ENCODE measurements around the gene CHTF8.
"Not testable (repeated sequence)": the region's sequence is repeated elsewhere in the genome, so short reads cannot be mapped to it uniquely, and the experiment has no call there.

The CHTF8 gene

DNA sequence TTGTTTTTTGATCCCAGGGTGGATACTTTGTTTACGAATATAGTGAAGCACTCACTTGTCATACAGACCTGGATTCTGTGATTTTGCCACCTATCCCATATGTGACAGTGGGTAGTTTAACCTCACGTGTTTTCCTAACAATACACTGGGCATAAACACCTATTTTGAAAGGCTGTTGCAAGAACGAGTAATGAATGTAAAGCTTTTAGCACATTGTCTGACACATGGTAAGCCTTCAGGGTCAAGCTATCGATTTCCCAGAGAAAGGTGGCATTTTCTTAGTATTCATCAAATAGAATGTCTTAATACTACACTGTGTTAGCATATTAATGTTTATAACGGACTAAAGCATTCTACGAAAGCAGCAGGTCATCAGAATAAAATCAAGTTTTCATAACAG, 1.9 kb downstream of the CHTF8 start:
- Mint-ChIP-seq H3K27me3 (no peaks in the 10 kb centered on the region), H3K36me3 (ENCODE audit: insufficient read depth) (peaks cover 34% of the 10 kb centered on the region), H3K4me3 (peak overlapping the region; percentile 87), H3K9me3 (no peaks in the 10 kb centered on the region), H3K27ac (ENCODE audit: low read depth) (peak overlapping the region; percentile 87), H3K4me1 (peaks cover 45% of the 10 kb centered on the region)
- ATAC-seq (replicated peaks; ENCODE audit: extremely low read depth, poor library complexity, severe bottlenecking): no peak
- DNase-seq (ENCODE audit: low spot score in 2 of 2): no peak

DNA sequence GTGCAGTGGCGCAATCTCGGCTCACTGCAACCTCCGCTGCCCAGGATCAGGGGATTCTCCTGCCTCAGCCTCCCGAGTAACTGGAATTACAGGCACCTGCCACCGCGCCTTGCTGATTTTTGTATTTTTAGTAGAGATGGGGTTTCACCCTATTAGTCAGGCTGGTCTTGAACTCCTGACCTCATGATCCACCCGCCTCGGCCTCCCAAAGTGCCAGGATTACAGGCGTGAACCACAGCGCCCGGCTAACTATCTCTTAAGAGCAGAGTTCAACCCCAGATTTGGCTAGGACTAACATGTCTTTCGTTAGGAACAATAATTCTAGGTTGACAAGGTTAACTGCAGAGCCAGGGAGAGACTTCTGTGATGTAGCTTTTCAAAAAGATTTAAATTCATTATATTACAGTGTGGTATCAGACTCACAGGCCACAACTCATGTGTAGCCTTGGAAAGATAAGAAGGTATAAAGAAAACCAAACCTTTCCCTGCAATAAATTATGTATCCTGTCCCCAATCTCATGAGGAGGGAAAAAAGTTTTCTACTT, 4.3 kb downstream of the CHTF8 start:
- H3K4me1 Mint-ChIP-seq: peaks cover 43% of the 10 kb centered on the region
- ATAC-seq (replicated peaks; ENCODE audit: extremely low read depth, poor library complexity, severe bottlenecking) (no peak), DNase-seq (ENCODE audit: low spot score in 2 of 2) (no peak)
- H3K36me3 Mint-ChIP-seq (ENCODE audit: insufficient read depth): peaks cover 30% of the 10 kb centered on the region
- no peak overlapping the region for H3K4me3 Mint-ChIP-seq
- H3K9me3 Mint-ChIP-seq: no peaks in the 10 kb centered on the region
- no peaks in the 10 kb centered on the region for H3K27me3 Mint-ChIP-seq
- H3K27ac Mint-ChIP-seq (ENCODE audit: low read depth): no peak overlapping the region

DNA sequence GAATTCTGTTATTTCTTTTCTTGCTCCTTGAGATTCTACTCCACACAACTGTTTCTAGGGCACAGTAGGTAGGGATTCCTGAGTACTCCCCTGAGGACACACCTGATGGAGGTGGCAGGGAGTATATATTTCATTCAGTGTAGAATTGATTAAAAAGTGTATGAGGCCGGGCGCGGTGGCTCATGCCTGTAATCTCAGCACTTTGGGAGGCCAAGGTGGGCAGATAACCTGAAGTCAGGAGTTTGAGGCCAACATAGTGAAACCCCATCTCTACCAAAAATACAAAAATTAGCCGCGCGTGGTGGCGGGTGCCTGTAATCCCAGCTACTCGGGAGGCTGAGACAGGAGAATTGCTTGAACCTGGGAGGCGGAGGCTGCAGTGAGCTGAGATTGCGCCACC, 5.6 kb downstream of the CHTF8 start:
- peak overlapping the region; percentile 44 for H3K27ac Mint-ChIP-seq (ENCODE audit: low read depth)
- H3K4me1 Mint-ChIP-seq: peaks cover 37% of the 10 kb centered on the region
- H3K9me3 Mint-ChIP-seq; H3K27me3 Mint-ChIP-seq; DNase-seq (ENCODE audit: low spot score in 2 of 2); ATAC-seq (replicated peaks; ENCODE audit: extremely low read depth, poor library complexity, severe bottlenecking); H3K4me3 Mint-ChIP-seq: not testable (repeated sequence)
- H3K36me3 Mint-ChIP-seq (ENCODE audit: insufficient read depth): peaks cover 28% of the 10 kb centered on the region

DNA sequence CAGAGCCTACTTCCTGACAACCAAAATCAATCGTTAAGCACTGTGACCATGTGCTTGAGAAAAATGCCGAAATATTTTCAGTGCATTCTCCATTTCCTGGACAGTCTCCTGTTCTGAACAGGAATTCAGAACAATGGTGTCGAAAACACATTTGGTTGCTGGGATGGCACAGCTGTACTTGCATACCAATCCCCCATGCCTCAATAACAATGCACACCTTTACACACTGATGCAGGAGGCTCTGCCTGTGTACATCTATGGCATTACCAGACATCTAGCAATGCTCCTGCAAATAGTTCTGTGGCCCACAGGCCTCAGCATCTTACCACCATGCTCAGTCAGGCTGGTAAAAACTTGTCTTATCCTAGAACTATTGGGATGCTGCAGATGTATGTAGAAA, 6.2 kb downstream of the CHTF8 start:
- Mint-ChIP-seq H3K27me3 (no peaks in the 10 kb centered on the region), H3K9me3 (no peaks in the 10 kb centered on the region), H3K4me3 (no peak overlapping the region), H3K36me3 (ENCODE audit: insufficient read depth) (peaks cover 25% of the 10 kb centered on the region), H3K27ac (ENCODE audit: low read depth) (peak overlapping the region; percentile 59), H3K4me1 (peaks cover 32% of the 10 kb centered on the region)
- no peak for DNase-seq (ENCODE audit: low spot score in 2 of 2)
- no peak for ATAC-seq (replicated peaks; ENCODE audit: extremely low read depth, poor library complexity, severe bottlenecking)

DNA sequence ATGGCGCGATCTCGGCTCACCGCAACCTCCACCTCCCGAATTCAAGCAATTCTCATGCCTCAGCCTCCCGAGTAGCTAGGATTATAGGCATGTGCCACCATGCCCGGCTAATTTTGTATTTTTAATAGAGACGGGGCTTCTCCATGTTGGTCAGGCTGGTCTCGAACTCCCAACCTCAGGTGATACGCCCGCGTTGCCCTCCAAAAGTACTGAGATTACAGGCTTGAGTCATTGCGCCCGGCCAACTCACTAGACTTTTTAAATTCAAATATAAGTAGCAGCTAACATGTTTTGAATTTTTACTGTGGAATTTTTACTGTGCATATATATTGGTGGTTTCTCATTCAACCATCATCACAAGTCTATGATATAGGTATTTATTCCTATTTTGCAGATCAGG, 7.4 kb downstream of the CHTF8 start:
- not testable (repeated sequence) for H3K27me3 Mint-ChIP-seq; H3K27ac Mint-ChIP-seq (ENCODE audit: low read depth)
- peaks cover 31% of the 10 kb centered on the region for H3K36me3 Mint-ChIP-seq (ENCODE audit: insufficient read depth)

DNA sequence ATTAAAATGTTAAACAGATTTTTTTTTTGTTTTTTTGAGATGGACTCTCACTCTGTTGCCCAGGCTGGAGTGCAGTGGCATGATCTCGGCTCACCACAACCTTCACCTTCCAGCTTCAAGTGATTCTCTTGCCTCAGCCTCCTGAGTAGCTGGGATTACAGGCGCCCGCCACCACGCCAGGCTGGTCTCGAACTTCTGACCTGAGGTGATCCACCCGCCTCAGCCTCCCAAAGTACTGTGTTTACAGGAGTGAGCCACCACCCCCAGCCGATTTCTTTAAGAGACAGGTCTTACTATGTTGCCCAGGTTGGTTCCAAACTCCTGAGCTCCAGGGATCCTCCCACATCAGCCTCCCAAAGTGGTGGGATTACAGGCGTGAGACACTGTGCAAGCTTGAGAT, 8.0 kb downstream of the CHTF8 start:
- not testable (repeated sequence) for H3K9me3 Mint-ChIP-seq; H3K27ac Mint-ChIP-seq (ENCODE audit: low read depth); DNase-seq (ENCODE audit: low spot score in 2 of 2); H3K27me3 Mint-ChIP-seq; H3K4me3 Mint-ChIP-seq; ATAC-seq (replicated peaks; ENCODE audit: extremely low read depth, poor library complexity, severe bottlenecking)
- Mint-ChIP-seq H3K36me3 (ENCODE audit: insufficient read depth) (peaks cover 27% of the 10 kb centered on the region), H3K4me1 (peaks cover 19% of the 10 kb centered on the region)

More for the DNA sequence above, 7.4 kb downstream of the CHTF8 start:
- peaks cover 22% of the 10 kb centered on the region for H3K4me1 Mint-ChIP-seq
- ATAC-seq (replicated peaks; ENCODE audit: extremely low read depth, poor library complexity, severe bottlenecking); DNase-seq (ENCODE audit: low spot score in 2 of 2); H3K9me3 Mint-ChIP-seq; H3K4me3 Mint-ChIP-seq: not testable (repeated sequence)

DNA sequence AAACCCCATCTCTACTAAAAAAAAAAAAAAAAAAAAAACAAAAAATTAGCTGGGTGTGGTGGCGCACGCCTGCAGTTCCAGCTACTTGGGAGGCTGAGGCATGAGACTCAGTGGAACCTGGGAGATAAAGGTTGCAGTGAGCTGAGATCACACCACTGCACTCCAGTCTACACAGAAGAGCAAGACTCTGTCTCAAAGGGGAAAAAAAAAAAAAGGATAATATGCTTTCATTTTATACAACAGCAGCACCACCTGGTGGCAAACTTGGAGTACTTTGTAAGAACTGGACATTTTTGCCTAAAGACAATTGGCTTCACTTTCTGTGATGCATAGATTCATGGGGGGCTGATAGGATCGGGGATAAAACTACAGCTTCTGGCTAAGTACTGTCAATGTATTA, 8.5 kb downstream of the CHTF8 start:
- Mint-ChIP-seq H3K27ac (ENCODE audit: low read depth) (no peak overlapping the region), H3K9me3 (no peaks in the 10 kb centered on the region), H3K27me3 (no peaks in the 10 kb centered on the region), H3K36me3 (ENCODE audit: insufficient read depth) (peaks cover 28% of the 10 kb centered on the region), H3K4me1 (peaks cover 17% of the 10 kb centered on the region), H3K4me3 (no peak overlapping the region)
- no peak for ATAC-seq (replicated peaks; ENCODE audit: extremely low read depth, poor library complexity, severe bottlenecking)
- DNase-seq (ENCODE audit: low spot score in 2 of 2): peak; percentile 47 to 52

DNA sequence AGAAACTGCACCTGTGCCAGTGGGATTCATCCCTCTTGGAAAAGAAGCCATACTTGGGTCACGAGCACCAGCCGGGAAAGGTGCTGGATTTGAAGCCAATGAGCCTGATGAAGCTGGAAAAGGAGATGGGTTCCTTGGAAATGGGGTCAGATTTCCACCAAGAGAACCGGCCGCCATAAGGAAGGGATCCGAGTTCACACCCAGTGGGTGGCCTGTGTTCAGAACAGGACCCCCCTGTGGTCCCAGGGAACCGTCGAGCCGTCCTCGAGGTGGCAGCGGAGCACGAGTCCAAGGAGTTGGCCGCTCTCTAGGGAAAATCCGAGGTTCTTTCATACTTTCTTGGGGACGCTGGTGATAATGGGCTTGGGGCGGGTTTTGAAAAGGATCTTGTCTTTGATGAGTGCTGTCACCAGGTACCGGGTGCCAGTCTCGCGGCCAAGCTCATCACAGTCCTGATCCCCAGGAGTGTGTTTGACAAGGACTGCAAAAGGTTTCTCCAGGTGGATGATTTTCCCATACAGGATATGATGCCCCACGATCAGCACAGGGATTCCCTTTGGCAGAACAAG, 12.2 kb downstream of the CHTF8 start:
- ATAC-seq (replicated peaks; ENCODE audit: extremely low read depth, poor library complexity, severe bottlenecking) (no peak), DNase-seq (ENCODE audit: low spot score in 2 of 2) (no peak)
- Mint-ChIP-seq H3K36me3 (ENCODE audit: insufficient read depth) (peaks cover 34% of the 10 kb centered on the region), H3K9me3 (no peaks in the 10 kb centered on the region), H3K4me1 (peaks cover 6% of the 10 kb centered on the region), H3K4me3 (no peak overlapping the region), H3K27me3 (no peaks in the 10 kb centered on the region), H3K27ac (ENCODE audit: low read depth) (no peak overlapping the region)

DNA sequence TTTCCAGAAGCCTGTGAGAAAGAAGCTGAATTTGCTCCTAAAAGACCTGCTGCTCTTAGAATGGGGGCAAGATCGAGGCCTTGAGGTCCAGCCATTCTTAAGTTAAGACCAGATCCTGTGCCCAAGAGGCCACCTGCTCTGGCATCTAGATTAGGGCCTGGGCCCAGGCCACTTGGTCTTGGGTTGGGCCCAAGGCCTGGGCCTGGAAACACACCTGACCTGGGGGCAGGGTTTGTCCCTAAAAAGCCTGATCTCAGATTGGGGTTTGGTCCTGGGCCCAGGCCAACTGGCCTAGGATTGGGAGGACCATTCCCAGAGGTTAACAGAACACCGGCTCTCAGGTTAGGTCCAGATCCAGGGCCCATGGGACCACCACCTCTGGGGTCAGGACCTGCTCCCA, 12.9 kb downstream of the CHTF8 start:
- DNase-seq (ENCODE audit: low spot score in 2 of 2): no peak
- Mint-ChIP-seq H3K36me3 (ENCODE audit: insufficient read depth) (peaks cover 34% of the 10 kb centered on the region), H3K4me3 (no peak overlapping the region), H3K4me1 (peaks cover 4% of the 10 kb centered on the region), H3K9me3 (no peaks in the 10 kb centered on the region), H3K27me3 (no peaks in the 10 kb centered on the region), H3K27ac (ENCODE audit: low read depth) (no peak overlapping the region)
- ATAC-seq (replicated peaks; ENCODE audit: extremely low read depth, poor library complexity, severe bottlenecking): no peak

DNA sequence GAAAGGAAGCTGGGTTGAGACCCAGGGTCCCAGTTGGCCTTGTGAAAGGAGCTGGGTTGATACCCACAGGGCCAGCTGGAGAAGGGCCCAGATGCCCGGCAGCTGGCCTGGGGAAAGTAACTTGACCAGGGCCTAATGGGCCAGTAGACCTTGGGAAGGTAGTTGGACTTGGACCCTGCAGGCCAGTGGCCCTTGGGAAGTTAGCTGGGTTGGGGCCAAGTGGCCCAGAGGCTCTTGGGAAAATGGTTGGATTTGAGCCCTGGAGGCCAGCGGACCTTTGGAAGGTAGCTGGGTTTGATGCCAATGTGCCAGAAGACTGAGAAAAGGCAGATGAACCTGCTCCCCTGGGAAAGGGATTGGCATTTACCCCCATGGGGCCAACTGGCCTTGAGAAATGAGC, 13.4 kb downstream of the CHTF8 start:
- H3K36me3 Mint-ChIP-seq (ENCODE audit: insufficient read depth): peaks cover 32% of the 10 kb centered on the region
- ATAC-seq (replicated peaks; ENCODE audit: extremely low read depth, poor library complexity, severe bottlenecking): no peak
- H3K9me3 Mint-ChIP-seq: no peaks in the 10 kb centered on the region

DNA sequence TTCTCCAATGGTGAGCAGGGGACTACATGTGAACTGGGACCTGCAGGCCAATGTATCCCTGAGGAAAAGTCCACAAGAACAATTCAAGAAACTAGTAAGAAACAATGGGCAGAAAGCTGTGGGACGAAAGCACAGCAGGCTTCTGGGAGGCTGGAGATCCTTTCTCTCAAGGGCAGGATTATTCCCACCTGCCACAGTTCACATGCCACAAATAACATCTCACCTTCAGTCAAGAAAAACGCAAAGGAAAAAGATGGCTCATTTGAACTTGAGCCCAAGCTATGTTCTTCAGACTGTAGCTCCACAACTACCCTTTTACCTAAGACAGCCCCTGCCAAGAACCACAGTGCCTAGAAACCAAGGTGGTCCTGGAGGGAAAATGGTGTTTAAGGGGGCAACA, 13.9 kb downstream of the CHTF8 start:
- no peak for DNase-seq (ENCODE audit: low spot score in 2 of 2)
- H3K4me1 Mint-ChIP-seq: no peaks in the 10 kb centered on the region
- no peak overlapping the region for H3K4me3 Mint-ChIP-seq
- no peaks in the 10 kb centered on the region for H3K27me3 Mint-ChIP-seq
- H3K27ac Mint-ChIP-seq (ENCODE audit: low read depth): no peak overlapping the region
- H3K9me3 Mint-ChIP-seq: no peaks in the 10 kb centered on the region
- no peak for ATAC-seq (replicated peaks; ENCODE audit: extremely low read depth, poor library complexity, severe bottlenecking)
- peaks cover 31% of the 10 kb centered on the region for H3K36me3 Mint-ChIP-seq (ENCODE audit: insufficient read depth)

More for the DNA sequence above, 13.4 kb downstream of the CHTF8 start:
- Mint-ChIP-seq H3K4me3 (no peak overlapping the region), H3K27me3 (no peaks in the 10 kb centered on the region), H3K4me1 (peaks cover 2% of the 10 kb centered on the region), H3K27ac (ENCODE audit: low read depth) (no peak overlapping the region)
- no peak for DNase-seq (ENCODE audit: low spot score in 2 of 2)

DNA sequence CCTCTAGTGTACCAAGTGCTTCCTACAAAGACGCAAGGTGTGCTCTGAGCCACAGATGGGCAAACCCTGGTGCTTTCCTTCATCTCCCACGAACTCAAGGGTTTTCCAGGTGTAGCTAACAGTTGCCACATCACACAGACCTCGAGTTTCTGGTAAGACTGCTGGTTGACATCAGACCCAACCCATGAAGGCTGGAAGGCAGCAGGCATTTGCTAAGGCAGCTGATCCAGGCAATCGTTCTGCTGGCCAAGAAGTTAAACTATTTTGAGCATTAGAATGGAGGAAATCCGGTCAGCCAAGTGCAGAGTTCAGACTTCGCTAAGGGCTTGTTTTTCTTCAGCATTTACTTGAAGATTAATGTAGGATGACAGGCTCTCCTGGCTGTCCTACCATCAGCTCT, 15.5 kb downstream of the CHTF8 start:
- Mint-ChIP-seq H3K4me3 (no peak overlapping the region), H3K27me3 (no peaks in the 10 kb centered on the region), H3K36me3 (ENCODE audit: insufficient read depth) (peaks cover 29% of the 10 kb centered on the region), H3K9me3 (no peaks in the 10 kb centered on the region), H3K4me1 (no peaks in the 10 kb centered on the region), H3K27ac (ENCODE audit: low read depth) (no peak overlapping the region)
- no peak for ATAC-seq (replicated peaks; ENCODE audit: extremely low read depth, poor library complexity, severe bottlenecking)
- no peak for DNase-seq (ENCODE audit: low spot score in 2 of 2)

DNA sequence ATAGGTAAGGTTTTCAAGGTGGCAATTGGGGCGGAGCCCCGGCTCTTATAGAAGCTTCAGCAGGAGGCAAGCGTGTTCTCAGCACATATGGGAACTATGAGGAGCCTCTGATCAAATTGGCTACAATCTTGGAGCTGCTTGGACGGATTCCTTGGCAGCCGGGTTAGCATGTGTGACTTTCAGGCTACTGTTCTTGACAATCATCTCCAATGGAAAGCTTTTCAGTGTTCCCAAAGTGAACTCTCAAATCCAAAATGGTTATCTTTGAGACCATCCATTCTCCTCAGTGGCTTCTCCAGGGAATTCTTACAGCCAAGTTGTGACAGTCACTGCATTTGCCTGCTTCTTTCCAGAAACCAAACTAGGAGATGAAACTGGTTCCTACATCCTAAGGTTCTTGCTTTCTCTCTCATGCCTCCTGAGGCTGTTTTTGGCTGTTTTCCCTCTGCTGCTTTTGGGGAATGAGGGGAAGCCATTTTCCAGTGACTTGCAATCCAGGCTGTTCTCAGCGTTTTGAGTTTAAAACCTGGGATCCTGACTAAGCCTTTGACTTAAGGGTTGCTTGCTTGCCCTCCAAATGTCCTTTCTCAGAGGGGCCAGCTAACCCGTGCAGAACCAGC, 16.0 kb downstream of the CHTF8 start:
- Mint-ChIP-seq H3K9me3 (no peaks in the 10 kb centered on the region), H3K36me3 (ENCODE audit: insufficient read depth) (peaks cover 26% of the 10 kb centered on the region), H3K27ac (ENCODE audit: low read depth) (no peak overlapping the region), H3K27me3 (no peaks in the 10 kb centered on the region), H3K4me3 (no peak overlapping the region), H3K4me1 (no peaks in the 10 kb centered on the region)
- no peak for ATAC-seq (replicated peaks; ENCODE audit: extremely low read depth, poor library complexity, severe bottlenecking)
- DNase-seq (ENCODE audit: low spot score in 2 of 2): no peak
